Vagina (tissue), 2 donors: ENCODE data around the gene RAPGEF4.

Experiments
- CTCF ChIP-seq, 3 experiments: fragments of 450-650 bp in 2 of 3; fragments of 200-600 bp in 1 of 3; sonication (generic) in 1 of 3; IDR thresholded peaks; one replicate each; pipeline ENCODE4 v1.5.1; 2017 to 2019; ENCODE audit warnings: antibody characterized with exemption in 3 of 3, mild to moderate bottlenecking in 2 of 3, moderate library complexity in 2 of 3
- POLR2A ChIP-seq, 2 donors: fragments of 450-650 bp; IDR thresholded peaks; one replicate each; pipeline ENCODE4 v1.6.1; 2017; ENCODE audit warnings: antibody characterized with exemption in 2 of 2, mild to moderate bottlenecking in 2 of 2, moderate library complexity in 2 of 2
- POLR2AphosphoS5 ChIP-seq, 2 donors: sonication (generic); formaldehyde crosslinking; IDR thresholded peaks; one replicate each; pipeline ENCODE4 v1.9.0; 2017; ENCODE audit warnings: antibody characterized with exemption in 2 of 2, mild to moderate bottlenecking in 2 of 2, low read depth in 1 of 2; ENCODE audit not compliant: insufficient read depth in 1 of 2

GRCh38 chr2:172846551-172846950, 110.9 kb downstream of the RAPGEF4 start:
- TF ChIP-seq CTCF (IDR thresholded peaks at IDR 0.05) = no peak
- TF ChIP-seq POLR2A (IDR thresholded peaks at IDR 0.05) = no peak
- TF ChIP-seq POLR2AphosphoS5 (IDR thresholded peaks at IDR 0.05; ENCODE audit: insufficient read depth in 1 of 2, low read depth in 1 of 2) = no peak
